NCI-H82 (cell line): ENCODE measurements around the gene CCDC146.

Source experiments
- DNase-seq: peaks from one replicate; lab custom pipeline; 2025; lab: John Stamatoyannopoulos, UW

The CCDC146 gene

GRCh38 chr7:77289387-77289786 is 167.0 kb downstream of the CCDC146 start:
- no peak for DNase-seq

- DNase-seq = no peak
Observed at GRCh38 chr7:77290425-77290824, 168.0 kb downstream of the CCDC146 start.

GRCh38 chr7:77293046-77293445 is 170.6 kb downstream of the CCDC146 start:
- DNase-seq = no peak

GRCh38 chr7:77295549-77295948 is 173.1 kb downstream of the CCDC146 start:
- no peak for DNase-seq

- DNase-seq = peak; percentile 55
Observed at GRCh38 chr7:77306231-77307067, 184.0 kb downstream of the CCDC146 start.

GRCh38 chr7:77308792-77309191 is 186.4 kb downstream of the CCDC146 start:
- no peak for DNase-seq

GRCh38 chr7:77309714-77310220 is 187.4 kb downstream of the CCDC146 start:
- DNase-seq = no peak

GRCh38 chr7:77310982-77311381 is 188.6 kb downstream of the CCDC146 start:
- DNase-seq = no peak

GRCh38 chr7:77313085-77313484 is 190.7 kb downstream of the CCDC146 start:
- DNase-seq = no peak

GRCh38 chr7:77313876-77314480 is 191.6 kb downstream of the CCDC146 start:
- DNase-seq = no peak

GRCh38 chr7:77315182-77315591 is 192.8 kb downstream of the CCDC146 start:
- DNase-seq = no peak

- DNase-seq = no peak
Observed at GRCh38 chr7:77316219-77316978, 194.0 kb downstream of the CCDC146 start.

GRCh38 chr7:77318019-77318418 is 195.6 kb downstream of the CCDC146 start:
- DNase-seq = no peak

- peak; percentile 93 for DNase-seq
Observed at GRCh38 chr7:77320137-77320536, 197.7 kb downstream of the CCDC146 start.

GRCh38 chr7:77320714-77321113 is 198.3 kb downstream of the CCDC146 start:
- peak; percentile 13 for DNase-seq

- DNase-seq = no peak
Observed at GRCh38 chr7:77321300-77321699, 198.9 kb downstream of the CCDC146 start.

GRCh38 chr7:77326131-77326530 is 203.7 kb downstream of the CCDC146 start:
- DNase-seq = no peak

- DNase-seq = no peak
Observed at GRCh38 chr7:77327067-77327931, 204.9 kb downstream of the CCDC146 start.

GRCh38 chr7:77327932-77328628 is 205.7 kb downstream of the CCDC146 start:
- DNase-seq = no peak

- DNase-seq = no peak
Observed at GRCh38 chr7:77328669-77329068, 206.3 kb downstream of the CCDC146 start.
